HepG2 (cell line): Measurements from ENCODE around the gene HACL1. TPM values are rescaled to one million over a fixed set of nuclear protein-coding genes. Genes with fewer than 3 reads are reported as not detected.
A peak's percentile ranks its signal among the peaks of the same experiment; 100 is the strongest.

Experiments
- ARID3A ChIP-seq: IDR thresholded peaks from 2 replicates; pipeline ENCODE4 v1.6.1; 2012; ENCODE audit warnings: low read depth, low read length, improper control_type of control experiment
- ESRRA ChIP-seq: sonication (generic); formaldehyde crosslinking; IDR thresholded peaks from 2 replicates; pipeline ENCODE4 v1.5.1; 2020; ENCODE audit warnings: mild to moderate bottlenecking, low read depth, missing genetic modification reagents
- FOXO1 ChIP-seq: sonication (generic); formaldehyde crosslinking; IDR thresholded peaks from 2 replicates; pipeline ENCODE4 v1.4.0; 2020; ENCODE audit warnings: missing genetic modification reagents
- HMG20A ChIP-seq: IDR thresholded peaks from 2 replicates; pipeline ENCODE4 v1.6.1; 2016; ENCODE audit warnings: borderline replicate concordance
- KDM6A ChIP-seq: IDR thresholded peaks from 2 replicates; pipeline ENCODE4 v1.6.1; 2016; ENCODE audit warnings: low read depth
- MZF1 ChIP-seq: sonication (generic); formaldehyde crosslinking; IDR thresholded peaks from 2 replicates; pipeline ENCODE4 v1.8.1; 2023; ENCODE audit warnings: mild to moderate bottlenecking, missing genetic modification reagents, borderline replicate concordance
- NFE2 ChIP-seq: sonication (generic); formaldehyde crosslinking; IDR thresholded peaks from 2 replicates; pipeline ENCODE4 v1.4.0; 2020; ENCODE audit warnings: missing genetic modification reagents
- PITX1 ChIP-seq: sonication (generic); formaldehyde crosslinking; IDR thresholded peaks from 2 replicates; pipeline ENCODE4 v1.5.1; 2020; ENCODE audit warnings: mild to moderate bottlenecking, missing genetic modification reagents
- RAD51 ChIP-seq: fragments of 450-650 bp; IDR thresholded peaks from 2 replicates; pipeline ENCODE4 v1.6.1; 2016; ENCODE audit warnings: borderline replicate concordance
- RBAK ChIP-seq: sonication (generic); formaldehyde crosslinking; IDR thresholded peaks from 2 replicates; pipeline ENCODE4 v1.5.1; 2020; ENCODE audit warnings: mild to moderate bottlenecking, missing genetic modification reagents
- TMF1 ChIP-seq: sonication (generic); formaldehyde crosslinking; IDR thresholded peaks from 2 replicates; pipeline ENCODE4 v1.8.1; 2022; ENCODE audit warnings: low read depth, missing genetic modification reagents
- ZEB1 ChIP-seq: IDR thresholded peaks from 2 replicates; pipeline ENCODE4 v1.6.1; 2012; ENCODE audit warnings: mild to moderate bottlenecking, low read depth, inconsistent platforms; ENCODE audit not compliant: insufficient replicate concordance
- ZNF792 ChIP-seq: IDR thresholded peaks from 2 replicates; pipeline ENCODE4 v1.6.1; 2016
- polyA plus RNA-seq, 8 experiments: library from polyadenylated mRNA; depleted of rRNA in 3 of 8; stranded (reverse) in 7 of 8; unstranded in 1 of 8; fragments of >200 nt; fragmentation: Illumina TruSeq in 4 of 8; extraction: Trizol in 4 of 8; gene quantifications; 2 replicates each; pipeline versions ENCODE4 v1.2.1 to v1.2.3, GENCODE V29; 2011 to 2016; ENCODE audit warnings: low read depth in 4 of 8, missing spikeins in 1 of 8, mixed read lengths in 1 of 8; ENCODE audit not compliant: insufficient read depth in 1 of 8
- total RNA-seq, 5 experiments: library from RNA; depleted of rRNA; stranded (reverse); fragments of >200 nt; fragmentation: Illumina TruSeq; extraction: Trizol; gene quantifications; 2 replicates each; pipeline ENCODE4 v1.2.3, GENCODE V29; 2016; ENCODE audit warnings: low read depth in 1 of 5
- TF ChIP-seq, protein P1 (sequence below): sonication (generic); formaldehyde crosslinking; conservative IDR thresholded peaks from 2 replicates; pipeline ENCODE4 v1.4.0; 2020; ENCODE audit warnings: mild to moderate bottlenecking, missing genetic modification reagents, moderate library complexity
- TF ChIP-seq, protein P2 (sequence below): sonication (generic); formaldehyde crosslinking; IDR thresholded peaks from 2 replicates; pipeline ENCODE4 v1.4.0; 2020; ENCODE audit warnings: missing genetic modification reagents
- TF ChIP-seq, protein P3 (sequence below): sonication (generic); formaldehyde crosslinking; IDR thresholded peaks from 2 replicates; pipeline ENCODE4 v1.5.1; 2020; ENCODE audit warnings: missing genetic modification reagents, mild to moderate bottlenecking, borderline replicate concordance
- TF ChIP-seq, protein P4 (sequence below): sonication (generic); formaldehyde crosslinking; IDR thresholded peaks from 2 replicates; pipeline ENCODE4 v1.8.0; 2022; ENCODE audit warnings: missing genetic modification reagents, mild to moderate bottlenecking, moderate library complexity, borderline replicate concordance

The HACL1 gene
- total and polyA plus RNA-seq, 2 of the 13 experiments (the other 11 are each of a cell fraction or from before 2014, with no cell fraction given): 22.1 to 25.7 TPM

DNA sequence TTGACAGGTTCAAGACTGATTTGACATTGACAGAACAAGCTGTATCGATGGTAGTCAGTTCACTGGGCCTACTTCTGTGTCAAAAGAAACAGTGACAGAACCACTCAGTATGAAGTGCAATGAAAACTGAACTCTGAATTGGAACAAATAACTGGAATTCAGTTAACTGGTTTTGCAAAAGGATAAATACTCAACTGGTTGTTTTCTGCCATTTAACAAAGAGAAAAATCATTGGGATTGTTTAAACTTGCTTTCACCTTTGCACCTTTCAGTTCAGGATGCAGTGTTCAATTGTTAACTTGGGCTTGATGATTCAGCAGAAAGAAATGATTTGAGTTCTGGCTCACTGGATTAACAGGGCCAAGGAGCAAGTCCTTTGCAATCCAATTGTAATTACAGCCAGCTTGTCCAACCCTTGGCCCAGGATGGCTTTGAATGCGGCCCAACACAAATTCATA is 5.1 kb upstream of the HACL1 start (continued):
- TF ChIP-seq, protein P1, sequence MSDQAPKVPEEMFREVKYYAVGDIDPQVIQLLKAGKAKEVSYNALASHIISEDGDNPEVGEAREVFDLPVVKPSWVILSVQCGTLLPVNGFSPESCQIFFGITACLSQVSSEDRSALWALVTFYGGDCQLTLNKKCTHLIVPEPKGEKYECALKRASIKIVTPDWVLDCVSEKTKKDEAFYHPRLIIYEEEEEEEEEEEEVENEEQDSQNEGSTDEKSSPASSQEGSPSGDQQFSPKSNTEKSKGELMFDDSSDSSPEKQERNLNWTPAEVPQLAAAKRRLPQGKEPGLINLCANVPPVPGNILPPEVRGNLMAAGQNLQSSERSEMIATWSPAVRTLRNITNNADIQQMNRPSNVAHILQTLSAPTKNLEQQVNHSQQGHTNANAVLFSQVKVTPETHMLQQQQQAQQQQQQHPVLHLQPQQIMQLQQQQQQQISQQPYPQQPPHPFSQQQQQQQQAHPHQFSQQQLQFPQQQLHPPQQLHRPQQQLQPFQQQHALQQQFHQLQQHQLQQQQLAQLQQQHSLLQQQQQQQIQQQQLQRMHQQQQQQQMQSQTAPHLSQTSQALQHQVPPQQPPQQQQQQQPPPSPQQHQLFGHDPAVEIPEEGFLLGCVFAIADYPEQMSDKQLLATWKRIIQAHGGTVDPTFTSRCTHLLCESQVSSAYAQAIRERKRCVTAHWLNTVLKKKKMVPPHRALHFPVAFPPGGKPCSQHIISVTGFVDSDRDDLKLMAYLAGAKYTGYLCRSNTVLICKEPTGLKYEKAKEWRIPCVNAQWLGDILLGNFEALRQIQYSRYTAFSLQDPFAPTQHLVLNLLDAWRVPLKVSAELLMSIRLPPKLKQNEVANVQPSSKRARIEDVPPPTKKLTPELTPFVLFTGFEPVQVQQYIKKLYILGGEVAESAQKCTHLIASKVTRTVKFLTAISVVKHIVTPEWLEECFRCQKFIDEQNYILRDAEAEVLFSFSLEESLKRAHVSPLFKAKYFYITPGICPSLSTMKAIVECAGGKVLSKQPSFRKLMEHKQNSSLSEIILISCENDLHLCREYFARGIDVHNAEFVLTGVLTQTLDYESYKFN (CRISPR knock-in tag): peak; percentile 93
- TF ChIP-seq KDM6A (CRISPR knock-in tag) (peak; percentile 72), TMF1 (CRISPR knock-in tag) (no peak), FOXO1 (CRISPR knock-in tag) (peak; percentile 35; the same call in 1 of the 2 replicates), ZEB1 (peak; percentile 53), ARID3A (peak; percentile 31; the same call in 1 of the 2 replicates), PITX1 (CRISPR knock-in tag) (peak; percentile 65), ESRRA (CRISPR knock-in tag) (0 out of 2 replicates have a peak, but pooled peaks have one; percentile 14), ZNF792 (0 out of 2 replicates have a peak, but pooled peaks have one; percentile 39), RAD51 (no peak), HMG20A (CRISPR knock-in tag) (peak; percentile 75; the same call in 1 of the 2 replicates), NFE2 (CRISPR knock-in tag) (peak; percentile 73; the same call in 1 of the 2 replicates), RBAK (CRISPR knock-in tag) (no peak), MZF1 (CRISPR knock-in tag) (no peak)
- TF ChIP-seq, protein P2, sequence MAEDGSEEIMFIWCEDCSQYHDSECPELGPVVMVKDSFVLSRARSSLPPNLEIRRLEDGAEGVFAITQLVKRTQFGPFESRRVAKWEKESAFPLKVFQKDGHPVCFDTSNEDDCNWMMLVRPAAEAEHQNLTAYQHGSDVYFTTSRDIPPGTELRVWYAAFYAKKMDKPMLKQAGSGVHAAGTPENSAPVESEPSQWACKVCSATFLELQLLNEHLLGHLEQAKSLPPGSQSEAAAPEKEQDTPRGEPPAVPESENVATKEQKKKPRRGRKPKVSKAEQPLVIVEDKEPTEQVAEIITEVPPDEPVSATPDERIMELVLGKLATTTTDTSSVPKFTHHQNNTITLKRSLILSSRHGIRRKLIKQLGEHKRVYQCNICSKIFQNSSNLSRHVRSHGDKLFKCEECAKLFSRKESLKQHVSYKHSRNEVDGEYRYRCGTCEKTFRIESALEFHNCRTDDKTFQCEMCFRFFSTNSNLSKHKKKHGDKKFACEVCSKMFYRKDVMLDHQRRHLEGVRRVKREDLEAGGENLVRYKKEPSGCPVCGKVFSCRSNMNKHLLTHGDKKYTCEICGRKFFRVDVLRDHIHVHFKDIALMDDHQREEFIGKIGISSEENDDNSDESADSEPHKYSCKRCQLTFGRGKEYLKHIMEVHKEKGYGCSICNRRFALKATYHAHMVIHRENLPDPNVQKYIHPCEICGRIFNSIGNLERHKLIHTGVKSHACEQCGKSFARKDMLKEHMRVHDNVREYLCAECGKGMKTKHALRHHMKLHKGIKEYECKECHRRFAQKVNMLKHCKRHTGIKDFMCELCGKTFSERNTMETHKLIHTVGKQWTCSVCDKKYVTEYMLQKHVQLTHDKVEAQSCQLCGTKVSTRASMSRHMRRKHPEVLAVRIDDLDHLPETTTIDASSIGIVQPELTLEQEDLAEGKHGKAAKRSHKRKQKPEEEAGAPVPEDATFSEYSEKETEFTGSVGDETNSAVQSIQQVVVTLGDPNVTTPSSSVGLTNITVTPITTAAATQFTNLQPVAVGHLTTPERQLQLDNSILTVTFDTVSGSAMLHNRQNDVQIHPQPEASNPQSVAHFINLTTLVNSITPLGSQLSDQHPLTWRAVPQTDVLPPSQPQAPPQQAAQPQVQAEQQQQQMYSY: no peak
- TF ChIP-seq, protein P3, sequence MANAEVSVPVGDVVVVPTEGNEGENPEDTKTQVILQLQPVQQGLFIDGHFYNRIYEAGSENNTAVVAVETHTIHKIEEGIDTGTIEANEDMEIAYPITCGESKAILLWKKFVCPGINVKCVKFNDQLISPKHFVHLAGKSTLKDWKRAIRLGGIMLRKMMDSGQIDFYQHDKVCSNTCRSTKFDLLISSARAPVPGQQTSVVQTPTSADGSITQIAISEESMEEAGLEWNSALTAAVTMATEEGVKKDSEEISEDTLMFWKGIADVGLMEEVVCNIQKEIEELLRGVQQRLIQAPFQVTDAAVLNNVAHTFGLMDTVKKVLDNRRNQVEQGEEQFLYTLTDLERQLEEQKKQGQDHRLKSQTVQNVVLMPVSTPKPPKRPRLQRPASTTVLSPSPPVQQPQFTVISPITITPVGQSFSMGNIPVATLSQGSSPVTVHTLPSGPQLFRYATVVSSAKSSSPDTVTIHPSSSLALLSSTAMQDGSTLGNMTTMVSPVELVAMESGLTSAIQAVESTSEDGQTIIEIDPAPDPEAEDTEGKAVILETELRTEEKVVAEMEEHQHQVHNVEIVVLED (CRISPR knock-in tag): peak; percentile 20; the same call in 1 of the 2 replicates
- TF ChIP-seq, protein P4, sequence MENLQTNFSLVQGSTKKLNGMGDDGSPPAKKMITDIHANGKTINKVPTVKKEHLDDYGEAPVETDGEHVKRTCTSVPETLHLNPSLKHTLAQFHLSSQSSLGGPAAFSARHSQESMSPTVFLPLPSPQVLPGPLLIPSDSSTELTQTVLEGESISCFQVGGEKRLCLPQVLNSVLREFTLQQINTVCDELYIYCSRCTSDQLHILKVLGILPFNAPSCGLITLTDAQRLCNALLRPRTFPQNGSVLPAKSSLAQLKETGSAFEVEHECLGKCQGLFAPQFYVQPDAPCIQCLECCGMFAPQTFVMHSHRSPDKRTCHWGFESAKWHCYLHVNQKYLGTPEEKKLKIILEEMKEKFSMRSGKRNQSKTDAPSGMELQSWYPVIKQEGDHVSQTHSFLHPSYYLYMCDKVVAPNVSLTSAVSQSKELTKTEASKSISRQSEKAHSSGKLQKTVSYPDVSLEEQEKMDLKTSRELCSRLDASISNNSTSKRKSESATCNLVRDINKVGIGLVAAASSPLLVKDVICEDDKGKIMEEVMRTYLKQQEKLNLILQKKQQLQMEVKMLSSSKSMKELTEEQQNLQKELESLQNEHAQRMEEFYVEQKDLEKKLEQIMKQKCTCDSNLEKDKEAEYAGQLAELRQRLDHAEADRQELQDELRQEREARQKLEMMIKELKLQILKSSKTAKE (CRISPR knock-in tag): no peak
